Right hindlimb (tissue), 1 donor: ENCODE data around the gene OR51M1.
A peak's percentile ranks its signal among the peaks of the same experiment; 100 is the strongest.
"Not testable (repeated sequence)": the region's sequence is repeated elsewhere in the genome, so short reads cannot be mapped to it uniquely, and the experiment has no call there.

Source experiments
- DNase-seq: peaks from one replicate; pipeline ENCODE4 v3.0.0-alpha.2; 2018

Gene OR51M1, protein sequence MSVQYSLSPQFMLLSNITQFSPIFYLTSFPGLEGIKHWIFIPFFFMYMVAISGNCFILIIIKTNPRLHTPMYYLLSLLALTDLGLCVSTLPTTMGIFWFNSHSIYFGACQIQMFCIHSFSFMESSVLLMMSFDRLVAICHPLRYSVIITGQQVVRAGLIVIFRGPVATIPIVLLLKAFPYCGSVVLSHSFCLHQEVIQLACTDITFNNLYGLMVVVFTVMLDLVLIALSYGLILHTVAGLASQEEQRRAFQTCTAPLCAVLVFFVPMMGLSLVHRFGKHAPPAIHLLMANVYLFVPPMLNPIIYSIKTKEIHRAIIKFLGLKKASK

GRCh38 chr11:5383576-5383975 lies at the start of gene OR51M1:
Gene OR51M1 (plus strand): TSS chr11:5383812. CDS start chr11:5389399, 5,587 bp downstream.
- DNase-seq: no peak

GRCh38 chr11:5335170-5335569 lies 48.4 kb upstream of the OR51M1 start:
- DNase-seq: no peak

- no peak for DNase-seq
Measured at GRCh38 chr11:5336331-5336730, 47.3 kb upstream of the OR51M1 start.

DNA sequence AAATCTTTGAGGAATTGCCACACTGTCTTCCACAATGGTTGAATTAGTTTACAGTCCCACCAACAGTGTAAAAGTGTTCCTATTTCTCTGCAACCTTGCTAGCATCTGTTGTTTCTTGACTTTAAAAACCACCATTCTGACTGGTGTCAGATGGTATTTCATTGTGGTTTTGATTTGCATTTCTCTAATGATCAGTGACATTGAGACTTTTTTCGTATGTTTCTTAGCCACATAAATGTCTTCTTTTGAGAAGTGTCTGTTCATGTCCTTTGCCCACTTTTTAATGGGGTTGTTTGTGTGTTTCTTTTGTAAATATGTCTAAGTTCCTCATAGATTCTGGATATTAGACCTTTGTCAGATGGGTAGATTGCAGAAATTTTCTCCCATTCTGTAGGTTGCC lies 46.4 kb upstream of the OR51M1 start:
- not testable (repeated sequence) for DNase-seq

GRCh38 chr11:5339771-5340322 lies 43.8 kb upstream of the OR51M1 start:
- DNase-seq: no peak

GRCh38 chr11:5343474-5344335 lies 39.9 kb upstream of the OR51M1 start, which contains the start of gene OR51B5:
Gene OR51B5 (minus strand): TSS chr11:5343524. CDS start chr11:5343524, 0 bp downstream.
- no peak for DNase-seq

DNA sequence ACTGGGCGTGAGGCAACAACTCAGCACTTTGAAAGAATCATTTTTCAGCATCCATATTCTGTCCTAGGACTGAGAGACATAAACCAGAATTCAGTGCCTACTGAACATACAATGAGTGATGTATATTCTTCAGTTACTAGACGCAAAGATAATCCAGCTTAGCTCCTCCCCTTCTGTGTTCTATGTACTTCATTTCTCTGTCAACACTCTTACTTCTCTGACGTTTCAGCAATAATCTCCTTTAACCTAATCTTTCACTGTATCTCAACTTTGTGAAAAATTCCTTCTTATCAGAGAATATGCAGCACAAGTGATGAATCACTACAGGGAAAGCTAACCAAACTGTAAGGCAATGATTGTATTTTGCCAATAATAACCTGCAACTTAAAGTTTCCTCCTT lies 37.8 kb upstream of the OR51M1 start:
- DNase-seq: no peak

DNA sequence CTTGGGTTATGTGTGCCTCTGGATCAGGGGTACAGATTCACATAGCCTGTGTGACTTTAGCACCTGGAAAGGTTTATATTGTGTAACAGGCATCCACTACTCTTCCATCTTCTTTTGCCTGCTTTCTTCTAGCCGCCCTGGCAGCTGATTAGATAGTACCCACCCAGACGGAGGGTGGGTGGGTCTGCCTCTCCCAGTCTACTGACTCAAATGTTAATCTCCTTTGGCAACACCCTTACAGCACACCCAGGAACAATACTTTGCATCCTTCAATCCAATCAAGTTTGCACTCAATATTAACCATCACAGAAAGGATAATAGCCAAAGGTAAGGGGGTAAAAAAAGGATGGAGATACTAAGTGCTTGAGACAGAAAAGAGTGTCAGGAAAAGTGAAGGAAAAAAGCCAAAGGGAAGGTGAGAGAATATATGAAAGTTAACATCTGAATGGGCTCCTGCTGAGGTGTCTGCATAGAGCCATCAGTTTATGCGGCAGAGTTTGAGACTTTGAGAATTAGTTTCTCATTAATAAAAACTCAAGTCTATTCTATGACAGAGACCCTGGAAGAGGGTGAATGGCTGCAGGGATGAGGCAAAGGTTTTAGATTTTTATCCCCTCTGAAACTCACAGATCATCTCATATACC lies 34.9 kb upstream of the OR51M1 start:
- no peak for DNase-seq

DNA sequence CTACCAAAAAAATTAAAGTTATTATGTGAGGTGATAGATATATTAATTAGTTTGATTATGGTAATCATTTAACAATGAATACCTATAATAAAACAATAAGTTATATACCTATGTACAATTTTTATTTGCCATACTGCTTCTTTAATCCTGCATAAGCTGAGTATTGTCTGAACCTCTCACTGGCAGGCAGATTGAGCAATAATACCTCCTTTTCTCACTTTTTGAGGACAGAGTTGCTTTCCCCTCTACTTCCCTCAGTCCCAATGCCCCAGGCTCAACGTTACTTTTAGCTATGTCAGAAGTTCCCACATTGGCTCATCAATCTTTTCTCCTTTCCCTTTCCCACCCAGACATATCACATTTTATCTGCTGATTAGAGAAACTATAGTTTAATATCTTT lies 34.1 kb upstream of the OR51M1 start:
- DNase-seq: no peak

DNA sequence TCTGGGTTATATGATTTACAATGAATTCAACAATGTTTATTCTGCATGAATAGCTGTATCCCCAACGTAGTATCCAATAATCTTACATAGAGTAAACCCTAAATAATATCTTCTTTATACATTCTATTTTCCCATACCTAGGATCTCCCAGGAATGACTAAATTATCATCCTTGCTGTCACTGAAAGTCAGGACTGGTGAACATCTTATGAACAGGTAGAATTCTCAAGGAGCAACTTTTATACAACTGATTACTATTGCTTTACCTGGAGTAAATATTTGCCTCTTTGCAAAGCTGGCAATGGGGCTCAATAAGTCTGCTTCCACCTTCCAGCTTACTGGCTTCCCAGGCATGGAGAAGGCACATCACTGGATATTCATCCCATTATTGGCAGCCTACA lies 32.4 kb upstream of the OR51M1 start, which contains the start of gene OR51B6:
Gene OR51B6, plus strand, starts transcription at position 301 of the 400 bp plus-strand sequence. Its CDS starts 0 bp downstream, at position 301.
- no peak for DNase-seq

GRCh38 chr11:5356031-5356430 lies 27.6 kb upstream of the OR51M1 start:
- DNase-seq: not testable (repeated sequence)

- no peak for DNase-seq
Measured at GRCh38 chr11:5362017-5362625, 21.5 kb upstream of the OR51M1 start.

DNA sequence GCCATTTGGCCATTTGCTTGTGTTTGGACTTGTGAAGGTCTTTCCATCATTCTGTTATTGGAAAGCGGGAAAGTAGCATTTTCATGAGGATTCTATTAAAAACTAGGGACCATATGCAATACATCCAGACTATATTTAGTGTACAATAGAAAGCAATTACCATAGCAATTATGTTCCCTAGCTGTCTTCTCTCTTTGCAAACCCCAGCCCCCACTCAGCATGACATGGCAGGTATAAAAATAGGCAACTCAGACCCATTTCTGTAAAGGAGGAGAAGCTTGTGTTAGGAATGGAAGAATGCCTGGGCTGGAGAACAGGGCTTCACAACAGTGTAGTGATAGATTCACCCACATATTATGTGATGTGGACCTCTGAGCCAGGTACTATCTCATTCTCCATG lies 19.9 kb upstream of the OR51M1 start:
- DNase-seq: no peak

DNA sequence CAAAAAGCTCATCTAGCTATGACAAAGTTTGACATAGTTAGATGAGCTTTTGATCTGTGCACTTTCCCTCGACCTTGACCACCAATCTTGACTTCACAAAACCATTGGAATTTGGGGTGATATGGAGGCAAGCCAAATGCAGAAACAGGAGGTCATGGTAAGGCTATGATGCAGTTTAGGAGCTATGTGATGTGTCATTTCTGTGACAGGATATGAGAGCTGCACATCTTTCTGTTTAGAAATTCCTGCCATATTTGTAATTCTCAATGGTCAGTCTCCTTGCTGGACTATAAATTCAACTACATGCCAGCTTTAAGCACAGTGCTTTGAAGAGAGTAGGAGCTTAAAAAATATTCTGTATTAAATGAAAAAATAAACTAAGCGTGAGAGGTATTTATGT lies 19.4 kb upstream of the OR51M1 start:
- no peak for DNase-seq

DNA sequence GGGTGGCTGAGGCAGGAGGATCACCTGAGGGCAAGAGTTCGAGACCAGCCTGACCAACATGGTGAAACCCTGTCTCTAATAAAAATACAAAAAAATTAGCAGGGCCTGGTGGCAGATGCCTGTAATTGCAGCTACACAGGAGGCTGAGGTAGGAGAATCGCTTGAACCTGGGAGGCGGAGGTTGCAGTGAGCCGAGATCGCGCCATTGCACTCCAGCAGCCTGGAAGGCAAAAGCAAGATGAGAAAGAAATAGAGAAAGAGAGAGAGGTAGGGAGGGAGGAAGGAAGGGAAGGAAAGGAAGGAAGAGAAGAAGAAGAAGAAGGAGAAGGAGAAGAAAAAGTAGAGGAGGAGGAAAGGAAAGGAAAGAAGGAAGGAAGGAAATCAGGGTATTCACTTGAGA lies 17.2 kb upstream of the OR51M1 start:
- DNase-seq: not testable (repeated sequence)

- no peak for DNase-seq
Measured at GRCh38 chr11:5366856-5367255, 16.8 kb upstream of the OR51M1 start.

DNA sequence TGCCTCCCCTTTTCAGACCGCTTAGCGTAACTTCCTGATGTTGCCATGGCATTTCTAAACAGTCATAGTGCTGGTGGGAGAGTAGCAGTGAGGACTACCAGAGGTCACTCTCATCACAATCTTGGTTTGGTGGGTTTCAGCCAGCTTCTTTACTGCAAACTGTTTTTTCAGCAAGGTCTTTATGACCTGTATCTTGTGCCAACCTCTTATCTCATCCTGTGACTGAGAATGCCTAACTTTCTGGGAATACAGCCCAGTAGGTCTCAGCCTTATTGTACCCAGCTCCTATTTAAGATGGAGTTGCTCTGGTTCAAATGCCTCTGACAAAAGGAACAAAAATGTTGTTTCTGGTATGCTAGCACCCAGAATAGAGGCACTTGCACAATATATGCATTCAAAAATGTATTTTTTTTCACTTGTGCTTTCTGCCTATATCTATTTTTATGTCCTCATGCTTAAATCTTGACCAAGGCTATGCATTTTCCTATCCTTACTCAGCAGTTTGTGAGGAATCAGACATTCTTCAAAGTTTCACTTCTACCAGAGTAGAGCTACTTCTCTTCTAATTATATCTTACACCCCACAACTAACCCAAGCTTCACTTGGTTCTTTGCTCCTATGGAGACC lies 16.1 kb upstream of the OR51M1 start:
- DNase-seq: no peak

- DNase-seq: no peak
Measured at GRCh38 chr11:5368502-5369043, 15.0 kb upstream of the OR51M1 start.

GRCh38 chr11:5369789-5370188 lies 13.8 kb upstream of the OR51M1 start:
- no peak for DNase-seq

DNA sequence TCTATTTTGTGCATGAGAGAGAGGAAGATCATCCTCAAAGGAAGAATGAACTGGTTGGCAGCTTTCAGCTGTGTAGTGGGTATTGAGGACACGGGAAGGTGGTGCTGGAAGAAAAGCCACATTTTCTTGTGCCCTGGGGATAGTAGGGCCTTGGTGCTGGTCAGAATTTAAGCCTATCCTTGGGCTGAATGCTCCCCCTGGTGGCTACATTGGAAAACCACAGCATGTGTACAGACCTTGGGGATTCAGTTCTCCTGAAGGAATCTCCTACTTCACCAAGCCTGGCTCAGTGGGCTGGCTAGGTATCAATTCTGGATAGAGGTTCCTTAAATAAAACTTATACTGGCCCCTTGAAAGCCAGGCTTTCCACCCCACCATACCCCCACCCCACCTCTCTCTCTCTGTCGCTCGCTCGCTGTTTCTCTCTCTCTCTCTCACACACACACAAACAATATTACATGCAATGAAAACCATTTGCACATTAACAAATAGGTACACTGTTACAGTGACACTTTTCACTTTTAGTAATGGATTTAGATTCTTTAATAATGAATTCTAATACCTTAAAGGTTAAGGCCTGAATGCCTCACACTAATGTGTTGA lies 2.8 kb upstream of the OR51M1 start:
- DNase-seq: peak; percentile 23

DNA sequence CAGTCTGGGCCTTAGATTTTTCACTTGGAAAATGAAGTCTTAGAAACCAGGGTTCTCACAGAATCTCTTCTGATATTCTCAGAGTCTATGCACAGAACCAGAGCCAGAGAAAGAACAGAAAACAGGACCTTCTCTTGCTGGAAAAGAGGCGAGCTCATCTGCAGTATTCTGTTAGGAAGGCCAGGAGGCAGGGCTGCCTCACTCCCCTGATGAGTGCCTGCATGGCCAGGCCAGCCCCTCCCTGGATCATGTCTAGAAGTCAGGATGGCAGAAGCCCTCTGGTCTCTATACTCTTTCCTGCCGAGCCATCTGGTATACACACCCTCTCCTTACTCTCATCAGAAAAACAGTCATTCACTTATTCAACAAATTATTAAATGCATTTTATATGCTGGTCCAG lies 723 bp downstream of the OR51M1 start:
- DNase-seq: no peak
